H9 (cell line): Measurements from ENCODE around the gene CDC42EP4. TPM values are rescaled to one million over a fixed set of nuclear protein-coding genes. Genes with fewer than 3 reads are reported as not detected.

Experiments
- DNase-seq: peaks from one replicate; pipeline ENCODE4 v3.0.0-alpha.2; 2017
- H2AFZ ChIP-seq: one replicate; pipeline ENCODE4 v1.6.1; 2013; ENCODE audit warnings: mild to moderate bottlenecking, low read length, control low read depth, moderate library complexity
- H2AK5ac ChIP-seq: 2 replicates; pipeline ENCODE4 v1.6.1; 2013; ENCODE audit warnings: low read length, control low read depth, mixed read lengths; ENCODE audit not compliant: insufficient read length
- H2BK120ac ChIP-seq: one replicate; pipeline ENCODE4 v1.6.1; 2013; ENCODE audit warnings: low read depth, mild to moderate bottlenecking, low read length, control low read depth, inconsistent platforms; ENCODE audit not compliant: poor library complexity, severe bottlenecking
- H2BK12ac ChIP-seq: 2 replicates; pipeline ENCODE4 v1.6.1; 2013; ENCODE audit warnings: low read length, control low read depth, mixed read lengths, low read depth; ENCODE audit not compliant: insufficient read length
- H2BK15ac ChIP-seq: 2 replicates; pipeline ENCODE4 v1.6.1; 2013; ENCODE audit warnings: low read depth, low read length, control low read depth
- H2BK20ac ChIP-seq: one replicate; pipeline ENCODE4 v1.6.1; 2013; ENCODE audit warnings: low read depth, mild to moderate bottlenecking, low read length, control low read depth, inconsistent platforms; ENCODE audit not compliant: poor library complexity, severe bottlenecking
- H2BK5ac ChIP-seq: 2 replicates; pipeline ENCODE4 v1.6.1; 2013; ENCODE audit warnings: low read length, control low read depth, mixed read lengths; ENCODE audit not compliant: insufficient read length
- H3K14ac ChIP-seq: 2 replicates; pipeline ENCODE4 v1.6.1; 2013; ENCODE audit warnings: low read length, control low read depth; ENCODE audit not compliant: insufficient read depth
- H3K18ac ChIP-seq: 2 replicates; pipeline ENCODE4 v1.6.1; 2013; ENCODE audit warnings: low read depth, mild to moderate bottlenecking, mixed read lengths, low read length, control low read depth; ENCODE audit not compliant: insufficient read length
- H3K23ac ChIP-seq: 2 replicates; pipeline ENCODE4 v1.6.1; 2013; ENCODE audit warnings: low read length, control low read depth, mixed read lengths, low read depth; ENCODE audit not compliant: insufficient read length
- H3K23me2 ChIP-seq: 2 replicates; pipeline ENCODE4 v1.6.1; 2013; ENCODE audit warnings: low read depth, mild to moderate bottlenecking, mixed read lengths, low read length, control low read depth; ENCODE audit not compliant: insufficient read length, poor library complexity, severe bottlenecking
- H3K27ac ChIP-seq: 2 replicates; pipeline ENCODE4 v1.5.1; 2013; ENCODE audit warnings: low read length, control low read depth, mixed read lengths, low read depth; ENCODE audit not compliant: insufficient read length
- H3K27me3 ChIP-seq: 2 replicates; pipeline ENCODE4 v1.6.1; 2013; ENCODE audit warnings: low read length, control low read depth, inconsistent platforms; ENCODE audit not compliant: insufficient read depth
- H3K4ac ChIP-seq: 2 replicates; pipeline ENCODE4 v1.6.1; 2013; ENCODE audit warnings: low read depth, mild to moderate bottlenecking, control low read depth, inconsistent platforms, low read length, moderate library complexity
- H3K4me1 ChIP-seq: 2 replicates; pipeline ENCODE4 v1.6.1; 2013; ENCODE audit warnings: low read length, control low read depth, inconsistent platforms; ENCODE audit not compliant: insufficient read depth
- H3K4me2 ChIP-seq: 2 replicates; pipeline ENCODE4 v1.6.1; 2013; ENCODE audit warnings: low read length, control low read depth, mixed read lengths; ENCODE audit not compliant: insufficient read length, insufficient read depth
- H3K56ac ChIP-seq: 2 replicates; pipeline ENCODE4 v1.6.1; 2013; ENCODE audit warnings: low read depth, mild to moderate bottlenecking, mixed read lengths, low read length, control low read depth; ENCODE audit not compliant: insufficient read length
- H3K79me1 ChIP-seq: 2 replicates; pipeline ENCODE4 v1.6.1; 2013; ENCODE audit warnings: low read depth, mild to moderate bottlenecking, moderate library complexity, low read length, control low read depth, inconsistent platforms; ENCODE audit not compliant: insufficient read depth, poor library complexity, severe bottlenecking
- H3K79me2 ChIP-seq: 2 replicates; pipeline ENCODE4 v1.6.1; 2013; ENCODE audit warnings: low read length, control low read depth, inconsistent platforms; ENCODE audit not compliant: insufficient read depth
- H3K9ac ChIP-seq: 2 replicates; pipeline ENCODE4 v1.6.1; 2013; ENCODE audit warnings: low read length, control low read depth, mixed read lengths; ENCODE audit not compliant: insufficient read length; ENCODE audit errors: extremely low read depth
- H3K9me3 ChIP-seq: one replicate; pipeline ENCODE4 v1.6.1; 2013; ENCODE audit warnings: low read depth, low read length, inconsistent platforms; ENCODE audit not compliant: control insufficient read depth
- H3T11ph ChIP-seq: one replicate; pipeline ENCODE4 v1.6.1; 2013; ENCODE audit warnings: mild to moderate bottlenecking, low read length, control low read depth, inconsistent platforms
- H4K20me1 ChIP-seq: one replicate; pipeline ENCODE4 v1.6.1; 2013; ENCODE audit not compliant: control insufficient read depth, insufficient read length, insufficient read depth
- H4K5ac ChIP-seq: 2 replicates; pipeline ENCODE4 v1.6.1; 2013; ENCODE audit warnings: low read depth, mild to moderate bottlenecking, mixed read lengths, low read length, control low read depth; ENCODE audit not compliant: insufficient read length
- H4K8ac ChIP-seq: replicated peaks from 2 replicates; pipeline ENCODE4 v1.6.1; 2013; ENCODE audit warnings: low read length, control low read depth, mixed read lengths, low read depth; ENCODE audit not compliant: insufficient read length
- H4K91ac ChIP-seq: 2 replicates; pipeline ENCODE4 v1.6.1; 2013; ENCODE audit warnings: low read depth, mild to moderate bottlenecking, moderate library complexity, mixed read lengths, low read length, control low read depth; ENCODE audit not compliant: insufficient read length
- H3K27ac Mint-ChIP-seq, 3 experiments: 2 replicates in 2 of 3; 3 replicates in 1 of 3; pipeline ENCODE4 v1.8.0; 2020 to 2021; ENCODE audit warnings: mixed read lengths in 3 of 3, mild to moderate bottlenecking in 1 of 3, moderate library complexity in 1 of 3
- H3K27me3 Mint-ChIP-seq: 2 replicates; pipeline ENCODE4 v1.8.0; 2021; ENCODE audit warnings: low read depth, mild to moderate bottlenecking, moderate library complexity, mixed read lengths
- H3K36me3 Mint-ChIP-seq, 3 experiments: 2 replicates in 2 of 3; 3 replicates in 1 of 3; pipeline ENCODE4 v1.8.0; 2020 to 2021; ENCODE audit warnings: low read depth in 3 of 3, mixed read lengths in 3 of 3; ENCODE audit not compliant: insufficient read depth in 1 of 3
- H3K4me1 Mint-ChIP-seq, 2 experiments: 2 replicates each; pipeline ENCODE4 v1.8.0; 2020; ENCODE audit warnings: mixed read lengths in 2 of 2
- H3K4me3 Mint-ChIP-seq, 2 experiments: 2 replicates in 1 of 2; 3 replicates in 1 of 2; pipeline ENCODE4 v1.8.0; 2020 to 2021; ENCODE audit warnings: mild to moderate bottlenecking in 2 of 2, mixed read lengths in 2 of 2, moderate library complexity in 1 of 2
- H3K9me3 Mint-ChIP-seq, 2 experiments: 2 replicates in 1 of 2; 3 replicates in 1 of 2; pipeline ENCODE4 v1.8.0; 2020; ENCODE audit warnings: mild to moderate bottlenecking in 2 of 2, mixed read lengths in 2 of 2, moderate library complexity in 1 of 2
- WGBS: extraction: QIAGEN DNeasy Blood & Tissue Kit; methylation state at CpG from one replicate; pipeline ENCODE4 v1.1.7; 2013; ENCODE audit warnings: missing lambda C conversion rate, low lambda C conversion rate, mixed read lengths; ENCODE audit not compliant: insufficient read length; ENCODE audit errors: extremely low coverage; 5-methylcytosine and 5-hydroxymethylcytosine counted together
- total RNA-seq: library from RNA; stranded (reverse); gene quantifications from 2 replicates; pipeline ENCODE4 v1.2.1, GENCODE V29; 2021
- TF ChIP-seq, protein P1 (sequence below): fragments of 200-600 bp; sonication (generic); conservative IDR thresholded peaks from 3 replicates; pipeline ENCODE4 v1.8.0; 2021; ENCODE audit warnings: antibody characterized with exemption, mild to moderate bottlenecking

CDC42EP4 gene
- total RNA-seq, 1 experiment from 2014 or later, result 27.1 TPM

DNA sequence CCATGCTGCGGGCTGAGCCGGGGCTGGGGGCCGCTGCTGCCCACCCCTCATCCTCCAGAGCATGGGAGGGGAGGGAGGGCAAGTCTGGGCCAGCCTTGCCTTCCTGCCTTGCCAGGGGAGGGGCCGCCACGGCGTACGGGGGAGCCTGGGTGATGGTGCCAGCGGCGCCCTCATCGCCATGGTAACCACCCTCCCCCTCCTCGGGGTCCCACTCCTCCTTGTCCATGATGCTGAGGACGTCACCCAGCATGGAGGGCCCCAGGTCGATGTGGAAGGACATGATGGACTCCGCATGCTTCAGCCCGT is 26.2 kb downstream of the CDC42EP4 start:
- Histone ChIP-seq H2AK5ac (no peak overlapping the region), H3K79me1 (no peaks in the 10 kb centered on the region), H4K20me1 (no peaks in the 10 kb centered on the region), H4K8ac (no peak overlapping the region), H3K4me2 (no peak overlapping the region), H2BK20ac (no peak overlapping the region), H3K79me2 (no peaks in the 10 kb centered on the region), H2BK120ac (no peak overlapping the region), H3K14ac (no peak overlapping the region), H2AFZ (no peak overlapping the region), H3K9ac (no peak overlapping the region), H3K56ac (no peak overlapping the region), H3K4ac (no peak overlapping the region), H3K4me1 (peaks cover 3% of the 10 kb centered on the region; the same call in 1 of the 2 replicates), H3K27ac (no peak overlapping the region), H2BK5ac (no peak overlapping the region), H3K23me2 (no peaks in the 10 kb centered on the region), H3T11ph (no peak overlapping the region), H2BK15ac (no peak overlapping the region), H3K23ac (no peak overlapping the region), H3K18ac (no peak overlapping the region), H4K5ac (no peak overlapping the region), H3K9me3 (no peaks in the 10 kb centered on the region), H4K91ac (no peak overlapping the region), H3K27me3 (no peaks in the 10 kb centered on the region), H2BK12ac (no peak overlapping the region)
- Mint-ChIP-seq H3K4me3 (no peak overlapping the region), H3K4me1 (peaks cover 33 to 45% of the 10 kb centered on the region in 2 experiments), H3K36me3 (peaks cover 2 to 9% (median 7%) of the 10 kb centered on the region in 3 experiments; a peak in 6 of 7 replicates), H3K27me3 (no peaks in the 10 kb centered on the region), H3K27ac (no peak overlapping the region), H3K9me3 (no peaks in the 10 kb centered on the region)
- no peak for DNase-seq
- WGBS, result no CpG with 5 or more reads among the region's 15 CpGs
- TF ChIP-seq, protein P1, sequence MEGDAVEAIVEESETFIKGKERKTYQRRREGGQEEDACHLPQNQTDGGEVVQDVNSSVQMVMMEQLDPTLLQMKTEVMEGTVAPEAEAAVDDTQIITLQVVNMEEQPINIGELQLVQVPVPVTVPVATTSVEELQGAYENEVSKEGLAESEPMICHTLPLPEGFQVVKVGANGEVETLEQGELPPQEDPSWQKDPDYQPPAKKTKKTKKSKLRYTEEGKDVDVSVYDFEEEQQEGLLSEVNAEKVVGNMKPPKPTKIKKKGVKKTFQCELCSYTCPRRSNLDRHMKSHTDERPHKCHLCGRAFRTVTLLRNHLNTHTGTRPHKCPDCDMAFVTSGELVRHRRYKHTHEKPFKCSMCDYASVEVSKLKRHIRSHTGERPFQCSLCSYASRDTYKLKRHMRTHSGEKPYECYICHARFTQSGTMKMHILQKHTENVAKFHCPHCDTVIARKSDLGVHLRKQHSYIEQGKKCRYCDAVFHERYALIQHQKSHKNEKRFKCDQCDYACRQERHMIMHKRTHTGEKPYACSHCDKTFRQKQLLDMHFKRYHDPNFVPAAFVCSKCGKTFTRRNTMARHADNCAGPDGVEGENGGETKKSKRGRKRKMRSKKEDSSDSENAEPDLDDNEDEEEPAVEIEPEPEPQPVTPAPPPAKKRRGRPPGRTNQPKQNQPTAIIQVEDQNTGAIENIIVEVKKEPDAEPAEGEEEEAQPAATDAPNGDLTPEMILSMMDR, result no peak
